Activated CD8-positive, alpha-beta T cell treated with anti-CD3 and anti-CD28 coated beads for 36 hours (primary cell): ENCODE results near the gene ERG. TPM values are rescaled to one million over a fixed set of nuclear protein-coding genes. Genes with fewer than 3 reads are reported as not detected.

Source experiments
- ATAC-seq: fragments of 200-7000 bp; cut with Tn5 transposase; one replicate; pipeline ENCODE4 v1.10.0; 2021; ENCODE audit warnings: mild to moderate bottlenecking, moderate library complexity
- CTCF ChIA-PET: fragments of 350-600 bp; sonication (Branson Sonifier 250); formaldehyde crosslinking; loops from one replicate; lab custom pipeline; 2021; ENCODE audit warnings: antibody characterized with exemption; lab: Charles Lee
- POLR2A ChIA-PET: fragments of 350-600 bp; sonication (Branson Sonifier 250); formaldehyde crosslinking; loops from one replicate; lab custom pipeline; 2021; ENCODE audit warnings: antibody characterized with exemption; lab: Charles Lee
- DNase-seq: peaks from one replicate; pipeline ENCODE4 v3.0.0-alpha.2; 2020
- H3K27ac Mint-ChIP-seq: one replicate; pipeline ENCODE4 v1.8.0; 2021; ENCODE audit warnings: mild to moderate bottlenecking, mixed read lengths
- H3K27me3 Mint-ChIP-seq: one replicate; pipeline ENCODE4 v1.8.0; 2021; ENCODE audit warnings: mixed read lengths
- H3K36me3 Mint-ChIP-seq: one replicate; pipeline ENCODE4 v1.8.0; 2021; ENCODE audit warnings: low read depth, mixed read lengths
- H3K4me1 Mint-ChIP-seq: one replicate; pipeline ENCODE4 v1.8.0; 2021; ENCODE audit warnings: low read depth, mixed read lengths
- H3K4me3 Mint-ChIP-seq: one replicate; pipeline ENCODE4 v1.8.0; 2021; ENCODE audit warnings: mild to moderate bottlenecking, moderate library complexity, mixed read lengths
- H3K9me3 Mint-ChIP-seq: one replicate; pipeline ENCODE4 v1.8.0; 2021; ENCODE audit warnings: mixed read lengths
- intact Hi-C: fragments of 100-400 bp; cut with micrococcal nuclease; formaldehyde crosslinking; loops from one replicate; pipeline ENCODE4 v1.10.0; 2022
- total RNA-seq, 2 experiments: library from RNA; stranded (reverse); gene quantifications; one replicate each; pipeline ENCODE4 v1.2.3, GENCODE V29; 2021
- TF ChIP-seq, protein P1 (sequence below): fragments of 200-600 bp; IDR thresholded peaks from one replicate; pipeline ENCODE4 v1.8.0; 2022; ENCODE audit warnings: antibody characterized with exemption, mild to moderate bottlenecking

ERG gene
- total RNA-seq, 2 experiments from 2014 or later: not detected

DNA sequence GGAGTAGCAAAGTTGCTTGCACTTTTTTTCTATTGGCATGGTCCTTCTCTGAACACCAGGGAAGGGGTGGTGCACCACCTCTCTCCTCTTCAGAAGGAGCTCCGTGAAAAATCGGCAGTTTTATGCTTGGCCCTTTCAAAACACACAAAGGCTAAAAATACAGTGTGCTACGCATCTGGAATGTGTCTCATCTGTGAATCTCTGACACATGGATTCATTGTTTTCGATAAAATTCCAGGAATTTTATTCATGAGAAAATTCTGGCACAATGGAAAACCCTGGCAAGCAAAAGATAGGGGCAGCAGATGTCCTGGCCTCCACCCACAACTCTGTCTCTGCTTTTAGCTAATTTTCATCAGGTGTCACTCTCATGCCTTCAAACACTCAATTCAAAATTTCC lies 42.9 kb downstream of the ERG start:
- ATAC-seq: no peak
- H3K4me1 Mint-ChIP-seq: no peaks in the 10 kb centered on the region
- POLR2A ChIA-PET: interaction anchor here (0.6 kb wide), 1 partner anchor 12 kb away, joined by 3 read pairs; no protein-coding TSS in a partner anchor
- intact Hi-C loops: no loop called here
- no peak overlapping the region for H3K27ac Mint-ChIP-seq
- DNase-seq: no peak
- H3K36me3 Mint-ChIP-seq: no peaks in the 10 kb centered on the region
- CTCF ChIA-PET: no interaction called here
- no peaks in the 10 kb centered on the region for H3K27me3 Mint-ChIP-seq
- H3K4me3 Mint-ChIP-seq: no peak overlapping the region
- TF ChIP-seq, protein P1, sequence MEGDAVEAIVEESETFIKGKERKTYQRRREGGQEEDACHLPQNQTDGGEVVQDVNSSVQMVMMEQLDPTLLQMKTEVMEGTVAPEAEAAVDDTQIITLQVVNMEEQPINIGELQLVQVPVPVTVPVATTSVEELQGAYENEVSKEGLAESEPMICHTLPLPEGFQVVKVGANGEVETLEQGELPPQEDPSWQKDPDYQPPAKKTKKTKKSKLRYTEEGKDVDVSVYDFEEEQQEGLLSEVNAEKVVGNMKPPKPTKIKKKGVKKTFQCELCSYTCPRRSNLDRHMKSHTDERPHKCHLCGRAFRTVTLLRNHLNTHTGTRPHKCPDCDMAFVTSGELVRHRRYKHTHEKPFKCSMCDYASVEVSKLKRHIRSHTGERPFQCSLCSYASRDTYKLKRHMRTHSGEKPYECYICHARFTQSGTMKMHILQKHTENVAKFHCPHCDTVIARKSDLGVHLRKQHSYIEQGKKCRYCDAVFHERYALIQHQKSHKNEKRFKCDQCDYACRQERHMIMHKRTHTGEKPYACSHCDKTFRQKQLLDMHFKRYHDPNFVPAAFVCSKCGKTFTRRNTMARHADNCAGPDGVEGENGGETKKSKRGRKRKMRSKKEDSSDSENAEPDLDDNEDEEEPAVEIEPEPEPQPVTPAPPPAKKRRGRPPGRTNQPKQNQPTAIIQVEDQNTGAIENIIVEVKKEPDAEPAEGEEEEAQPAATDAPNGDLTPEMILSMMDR: no peak
- H3K9me3 Mint-ChIP-seq: no peaks in the 10 kb centered on the region

DNA sequence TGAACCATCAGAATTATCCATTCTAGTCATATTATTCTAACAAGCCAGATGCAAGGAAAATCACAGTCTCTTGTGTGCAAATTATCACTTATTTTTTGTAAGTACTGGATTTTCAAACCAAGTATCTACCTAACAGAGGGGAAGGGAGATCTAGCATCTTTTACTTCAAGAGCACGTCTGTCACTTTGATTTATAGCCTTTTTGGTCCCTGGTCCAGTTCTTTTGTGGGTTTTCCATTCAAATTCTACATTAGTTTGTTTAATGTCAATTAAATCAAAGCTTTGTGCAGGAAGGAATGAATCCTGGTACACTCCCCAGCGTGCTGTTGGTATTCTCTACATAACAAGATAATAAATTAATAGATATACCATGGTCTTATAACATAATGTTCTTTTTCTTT lies 43.6 kb downstream of the ERG start:
- DNase-seq: no peak
- ChIA-PET CTCF (no interaction called here), POLR2A (interaction anchor here (0.8 kb wide), 1 partner anchor 16 kb away, joined by 3 read pairs; no protein-coding TSS in a partner anchor)
- Mint-ChIP-seq H3K4me1 (no peaks in the 10 kb centered on the region), H3K9me3 (no peaks in the 10 kb centered on the region), H3K4me3 (no peak overlapping the region), H3K27ac (no peak overlapping the region), H3K27me3 (no peaks in the 10 kb centered on the region), H3K36me3 (no peaks in the 10 kb centered on the region)
- intact Hi-C loops: no loop called here
- TF ChIP-seq, protein P1: no peak
- ATAC-seq: no peak

DNA sequence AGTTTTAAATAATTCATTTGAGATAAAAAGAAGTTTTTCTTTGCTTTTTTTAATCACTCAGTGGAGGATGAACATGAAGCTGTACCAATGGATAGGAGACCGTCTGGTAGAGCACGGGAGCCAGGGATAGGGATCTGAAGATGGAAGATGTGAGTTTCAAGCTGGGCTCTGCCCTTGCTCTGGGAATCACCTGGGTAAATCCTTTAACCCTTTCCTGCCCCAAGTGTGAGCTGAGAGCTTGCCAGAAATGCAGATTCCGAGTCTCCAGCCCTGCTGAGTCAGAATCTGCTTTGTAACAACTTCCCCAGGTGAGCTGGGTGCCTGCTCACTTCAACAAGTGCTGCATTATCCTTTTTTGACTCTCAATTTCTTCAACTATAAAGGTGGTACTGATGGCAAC lies 44.1 kb downstream of the ERG start:
- ChIA-PET POLR2A (interaction anchor here (0.8 kb wide), 1 partner anchor 16 kb away, joined by 3 read pairs; no protein-coding TSS in a partner anchor), CTCF (no interaction called here)
- no peaks in the 10 kb centered on the region for H3K27me3 Mint-ChIP-seq
- no peak overlapping the region for H3K27ac Mint-ChIP-seq
- DNase-seq: no peak
- no peaks in the 10 kb centered on the region for H3K4me1 Mint-ChIP-seq
- no peaks in the 10 kb centered on the region for H3K9me3 Mint-ChIP-seq
- intact Hi-C loops: no loop called here
- no peaks in the 10 kb centered on the region for H3K36me3 Mint-ChIP-seq
- no peak overlapping the region for H3K4me3 Mint-ChIP-seq
- no peak for ATAC-seq
- TF ChIP-seq, protein P1: no peak

DNA sequence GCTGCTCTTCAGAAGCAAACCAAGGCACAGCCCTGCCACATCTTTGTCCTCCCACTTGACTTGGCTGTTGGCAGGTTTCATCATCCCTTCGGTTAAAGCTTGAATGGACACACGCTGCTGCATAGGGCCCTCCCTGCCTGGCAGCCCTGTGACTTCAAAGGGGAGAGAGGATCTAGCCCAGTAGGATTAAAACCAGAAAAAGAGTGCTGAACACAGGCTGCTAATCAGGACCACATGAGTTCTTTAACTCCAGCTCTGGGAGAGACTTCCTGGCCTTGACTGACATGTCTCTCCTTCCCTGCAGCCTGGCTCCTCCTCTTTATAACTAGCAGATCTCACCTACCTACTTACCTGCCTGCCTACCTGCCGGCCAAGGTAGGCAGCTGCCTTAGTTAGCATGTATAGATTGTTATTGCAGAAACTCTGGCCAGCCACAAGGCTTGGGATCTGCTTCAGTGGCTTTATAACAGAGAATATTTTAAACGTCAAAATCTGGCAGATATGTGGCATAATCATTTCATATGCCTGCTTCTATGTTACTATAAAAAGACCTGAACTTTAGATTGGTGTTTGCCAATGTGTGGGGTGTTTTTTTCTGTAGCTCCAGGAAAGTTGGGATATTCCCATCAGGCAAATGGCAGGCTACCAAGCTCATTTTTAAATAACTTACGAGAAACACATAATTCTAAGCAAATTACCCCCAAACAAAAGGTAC lies 49.4 kb downstream of the ERG start:
- ChIA-PET CTCF (no interaction called here), POLR2A (no interaction called here)
- H3K4me1 Mint-ChIP-seq: no peaks in the 10 kb centered on the region
- DNase-seq (no peak), ATAC-seq (no peak)
- no peak overlapping the region for H3K4me3 Mint-ChIP-seq
- intact Hi-C loops: no loop called here
- TF ChIP-seq, protein P1: no peak
- H3K36me3 Mint-ChIP-seq: no peaks in the 10 kb centered on the region
- no peak overlapping the region for H3K27ac Mint-ChIP-seq
- H3K27me3 Mint-ChIP-seq: no peaks in the 10 kb centered on the region
- H3K9me3 Mint-ChIP-seq: no peaks in the 10 kb centered on the region

DNA sequence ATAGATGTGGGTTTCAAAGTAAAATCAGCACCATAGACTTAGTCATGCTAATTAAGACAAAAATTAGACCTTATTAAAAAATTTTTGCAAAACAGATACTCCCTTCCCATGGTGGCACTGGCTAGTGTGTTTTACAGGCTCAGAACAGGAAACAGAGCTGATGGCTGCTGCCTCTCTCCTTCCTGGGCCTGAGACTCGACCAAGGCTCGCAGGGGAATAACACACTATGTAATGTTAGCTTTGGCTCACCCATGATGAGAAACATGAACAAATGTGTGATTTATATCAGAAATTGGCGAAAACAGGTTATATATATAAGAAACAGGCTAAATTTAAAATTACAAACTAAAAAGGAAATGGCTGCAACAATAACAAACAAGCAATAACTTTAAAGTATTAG lies 50.7 kb downstream of the ERG start:
- TF ChIP-seq, protein P1: no peak
- no peaks in the 10 kb centered on the region for H3K27me3 Mint-ChIP-seq
- H3K9me3 Mint-ChIP-seq: no peaks in the 10 kb centered on the region
- no peak overlapping the region for H3K4me3 Mint-ChIP-seq
- intact Hi-C loops: no loop called here
- ATAC-seq (no peak), DNase-seq (no peak)
- POLR2A ChIA-PET: no interaction called here
- CTCF ChIA-PET: no interaction called here
- H3K4me1 Mint-ChIP-seq: no peaks in the 10 kb centered on the region
- no peaks in the 10 kb centered on the region for H3K36me3 Mint-ChIP-seq
- no peak overlapping the region for H3K27ac Mint-ChIP-seq
